HPDE6-E6E7 (cell line): Measurements from ENCODE around the gene CHI3L1.

Experiments used
- DNase-seq: peaks from one replicate; pipeline ENCODE4 v3.0.0; 2011; ENCODE audit warnings: missing footprints; ENCODE audit errors: extremely low spot score

CHI3L1 gene

DNA sequence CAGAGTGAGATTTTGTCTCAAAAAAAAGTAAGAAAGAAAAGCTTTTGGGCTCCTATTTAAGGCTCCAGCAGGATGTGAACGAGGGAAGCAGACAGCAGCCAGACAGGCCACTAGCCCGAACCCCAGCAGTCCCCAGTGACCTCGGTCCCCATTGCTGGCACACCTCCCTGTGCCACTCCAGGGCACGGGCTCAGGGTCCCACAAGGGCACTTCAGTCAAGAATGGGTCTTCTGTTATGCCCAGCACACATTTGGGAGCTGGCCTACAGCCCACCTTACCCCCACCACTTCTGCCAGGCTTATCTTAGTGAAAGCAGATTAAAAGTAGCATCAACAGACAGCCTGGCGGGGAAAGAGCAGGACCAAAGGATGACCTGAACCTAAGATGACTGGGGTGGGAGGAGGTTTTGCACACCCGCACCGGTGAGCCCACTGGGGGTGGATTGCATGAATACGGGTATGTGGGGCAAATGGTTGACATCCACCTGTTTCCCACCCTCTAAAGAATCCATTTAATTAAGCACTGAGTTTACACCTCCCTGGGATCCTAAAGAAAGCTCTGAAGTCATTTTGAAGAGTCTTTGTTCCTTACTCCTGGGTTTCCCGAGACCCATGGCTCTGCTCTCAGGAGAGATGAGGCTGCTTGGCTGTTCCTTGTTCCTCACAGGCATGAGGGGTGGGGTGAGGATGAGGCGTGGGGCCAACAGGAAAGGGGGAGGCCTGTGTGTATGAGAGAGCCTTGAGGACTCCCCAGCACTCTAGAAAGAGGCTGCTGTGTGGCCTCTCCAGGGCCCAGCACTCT is 4.7 kb downstream of the CHI3L1 start:
- no peak for DNase-seq

DNA sequence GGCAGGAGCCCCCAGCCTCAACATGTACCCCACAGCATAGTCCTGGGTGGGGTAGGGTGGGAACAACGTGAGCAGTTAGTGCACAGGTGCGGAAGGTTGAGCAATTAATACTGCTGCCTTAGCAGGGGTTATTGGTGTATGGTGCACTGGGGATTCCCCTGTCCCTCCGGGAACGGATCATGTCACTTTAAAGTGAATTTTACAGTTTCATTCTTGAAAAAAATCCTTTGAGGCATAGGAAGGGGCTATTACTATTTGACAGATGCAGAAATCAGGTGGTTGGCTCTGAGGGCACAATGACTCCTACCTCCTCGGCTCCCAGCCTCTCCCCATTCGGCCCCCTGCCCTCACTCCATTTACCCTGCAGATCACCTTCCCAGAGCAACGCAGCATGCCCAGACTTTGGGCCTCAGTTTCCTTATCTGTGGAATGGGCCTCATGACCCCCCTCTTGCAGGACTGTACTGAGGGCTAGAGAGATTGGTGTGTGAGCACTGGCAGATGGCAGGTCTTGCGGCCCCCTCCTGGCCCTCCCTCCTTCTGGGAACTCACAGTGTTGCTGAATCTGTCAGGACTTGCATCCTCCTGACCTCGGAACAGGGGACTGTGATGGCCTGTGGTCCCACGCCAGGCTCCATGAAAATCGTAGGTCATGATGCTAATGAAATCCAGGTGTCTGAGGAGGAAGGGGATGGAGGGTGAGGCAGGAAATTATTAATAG is 5.7 kb downstream of the CHI3L1 start:
- no peak for DNase-seq

DNA sequence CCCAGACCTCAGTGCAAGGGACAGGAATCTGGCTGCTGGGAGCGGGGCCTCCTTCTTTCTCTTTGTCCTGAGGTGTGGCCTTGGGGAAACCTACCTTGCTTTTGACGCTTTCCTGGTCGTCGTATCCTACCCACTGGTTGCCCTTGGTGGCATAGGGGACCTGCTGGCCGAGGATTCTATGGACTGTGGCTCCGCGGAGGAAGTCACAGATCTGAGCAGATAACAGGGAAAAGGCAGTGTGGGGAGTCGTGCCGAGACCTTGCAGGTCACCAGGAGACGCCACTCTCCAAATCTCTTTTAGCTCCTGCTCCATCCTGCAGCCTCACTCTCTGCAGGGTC is 6.9 kb downstream of the CHI3L1 start:
- DNase-seq = no peak

GRCh38 chr1:203178821-203179666 is 7.5 kb downstream of the CHI3L1 start:
- DNase-seq = no peak

- DNase-seq = no peak
These were observed 8.4 kb downstream of the CHI3L1 start for GRCh38 chr1:203178083-203178482.

- peak; percentile 17 for DNase-seq
These were observed 8.9 kb downstream of the CHI3L1 start for GRCh38 chr1:203177470-203178039.

DNA sequence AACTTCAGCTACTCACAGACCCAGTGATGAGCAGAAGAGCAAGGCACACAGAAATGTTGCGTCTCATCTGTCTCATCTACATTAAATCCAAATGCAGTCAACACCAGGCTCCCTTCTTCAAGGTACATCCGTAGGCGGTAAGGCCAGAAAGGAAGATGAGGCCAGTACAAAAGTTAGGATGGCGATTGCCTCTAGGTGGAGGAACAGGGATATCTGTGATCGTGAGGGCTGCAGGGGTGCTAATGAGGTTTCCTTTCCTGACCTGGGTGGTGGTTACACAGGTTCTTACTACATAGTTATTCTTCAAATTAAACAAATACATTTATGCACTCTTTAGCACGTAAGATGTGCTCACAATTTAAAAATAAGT is 9.5 kb downstream of the CHI3L1 start:
- DNase-seq = no peak

DNA sequence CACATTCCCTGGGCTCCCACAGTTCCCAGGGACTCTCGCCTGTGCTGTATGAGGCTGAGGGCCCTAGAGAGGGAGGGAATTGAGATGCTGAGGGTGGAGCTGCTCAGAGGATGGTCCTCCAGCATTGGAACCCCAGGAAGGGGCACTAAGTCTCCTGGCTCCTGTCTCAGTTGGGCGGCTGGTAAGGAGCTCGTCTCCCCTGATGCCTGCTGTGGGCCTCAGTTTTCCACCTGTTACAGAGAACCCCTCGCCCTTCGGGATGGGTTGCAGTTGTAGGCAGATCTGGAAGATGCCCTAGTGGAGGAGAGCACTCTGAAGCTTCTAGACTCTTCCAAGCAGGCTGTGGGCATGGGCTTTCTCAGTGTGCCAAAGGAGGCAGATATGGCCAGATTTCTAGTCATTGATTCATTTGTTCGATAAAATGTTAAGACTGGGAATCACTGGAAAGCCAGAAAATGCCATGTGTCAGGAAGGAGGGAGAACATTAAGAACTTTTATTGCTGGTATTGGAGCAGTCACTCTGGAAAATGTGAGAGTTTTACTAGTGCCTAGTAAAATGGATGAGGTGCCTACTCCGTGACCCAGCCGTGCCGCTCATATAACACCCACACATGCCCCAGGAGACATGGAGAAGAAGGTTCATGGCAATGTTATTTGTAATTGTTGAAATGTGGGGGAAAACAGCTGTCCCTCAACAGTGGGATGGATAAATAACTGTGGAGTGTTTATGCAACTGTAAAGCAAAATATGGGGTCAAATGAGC is 10.1 kb downstream of the CHI3L1 start:
- DNase-seq = no peak

GRCh38 chr1:203175827-203176241 is 10.7 kb downstream of the CHI3L1 start:
- DNase-seq = no peak

DNA sequence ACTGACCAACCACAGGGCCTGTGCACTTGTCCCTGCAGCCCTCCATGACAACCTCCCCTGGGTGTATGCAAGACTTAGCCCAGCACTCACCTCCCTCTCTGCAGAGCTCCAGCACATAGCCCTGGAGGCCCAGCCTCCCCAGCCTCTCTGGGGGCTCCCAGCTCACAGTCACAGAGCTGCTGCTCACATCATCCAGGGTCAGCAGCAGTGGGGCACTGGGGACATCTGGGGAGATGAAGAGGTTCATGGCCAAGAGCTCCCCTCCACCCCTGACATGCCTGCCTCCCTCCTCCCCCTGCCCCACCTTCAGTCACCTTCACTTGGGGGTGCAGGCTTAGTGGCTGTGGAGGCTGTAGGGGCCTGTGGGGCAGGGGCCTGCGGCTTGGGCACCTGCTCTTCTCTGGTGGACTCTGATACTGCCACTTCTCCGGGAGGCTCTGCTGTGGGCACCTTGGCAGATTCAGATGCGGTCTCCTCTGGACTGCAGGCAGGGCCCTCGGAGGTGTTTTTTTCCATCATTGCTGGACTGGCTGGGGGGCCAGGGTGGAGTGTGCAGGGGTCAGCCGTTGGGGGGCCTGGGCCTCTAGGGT is 11.2 kb downstream of the CHI3L1 start, which contains the start of gene MYBPH:
Gene MYBPH (minus strand): TSS at position 590 of the 590 bp plus-strand sequence. CDS start 71 bp downstream, at position 519.
- no peak for DNase-seq

- no peak for DNase-seq
These were observed 12.0 kb downstream of the CHI3L1 start for GRCh38 chr1:203174324-203174985.

DNA sequence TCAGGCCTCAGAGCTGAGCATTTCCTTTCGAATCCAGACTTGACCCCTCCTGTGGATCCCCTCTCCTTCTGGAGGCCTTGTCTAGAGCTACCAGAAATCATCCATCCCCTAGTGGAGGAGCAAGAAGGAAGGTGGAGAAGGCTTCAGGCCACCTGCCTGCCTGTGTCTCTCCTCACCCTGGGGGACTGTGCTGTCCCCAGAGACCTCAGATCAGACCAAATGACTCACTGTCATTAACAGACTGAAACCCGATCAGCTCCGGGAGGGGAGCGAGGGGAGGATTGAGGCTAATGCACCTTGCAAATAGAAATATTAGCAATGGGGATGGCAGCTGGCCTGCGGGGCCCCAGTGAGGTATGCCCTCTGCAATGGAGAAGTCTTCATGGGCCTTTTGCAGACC is 12.9 kb downstream of the CHI3L1 start:
- DNase-seq = no peak

- DNase-seq = no peak
These were observed 13.4 kb downstream of the CHI3L1 start for GRCh38 chr1:203173011-203173555.

- DNase-seq = peak; percentile 63
These were observed 14.1 kb downstream of the CHI3L1 start for GRCh38 chr1:203172184-203173010.

- DNase-seq = no peak
These were observed 14.9 kb downstream of the CHI3L1 start for GRCh38 chr1:203171341-203172183.

GRCh38 chr1:203170625-203171330 is 15.7 kb downstream of the CHI3L1 start:
- no peak for DNase-seq

- DNase-seq = no peak
These were observed 16.6 kb downstream of the CHI3L1 start for GRCh38 chr1:203169770-203170520.
